Stimulated activated CD4-positive, alpha-beta T cell treated with anti-CD3 and anti-CD28 coated beads, Interleukin-4, amount 100 ng/mL, for 4 hours (primary cell): Measurements from ENCODE around the gene IPP.
"Not testable (repeated sequence)": the region's sequence is repeated elsewhere in the genome, so short reads cannot be mapped to it uniquely, and the experiment has no call there.

Experiments used
- DNase-seq, 2 experiments: peaks; one replicate each; pipeline ENCODE4 v3.0.0-alpha.2; 2020

Gene IPP

GRCh38 chr1:45739137-45739536 lies 11.3 kb downstream of the IPP start:
- no peak for DNase-seq

- no peak for DNase-seq
Measured at GRCh38 chr1:45730780-45731319, 19.6 kb downstream of the IPP start.

- DNase-seq: no peak
Measured at GRCh38 chr1:45730075-45730779, 20.2 kb downstream of the IPP start.

- not testable (repeated sequence) for DNase-seq
Measured at GRCh38 chr1:45726007-45726406, 24.4 kb downstream of the IPP start.

GRCh38 chr1:45723248-45723930 lies 27.1 kb downstream of the IPP start:
- DNase-seq: no peak

GRCh38 chr1:45722809-45723208 lies 27.6 kb downstream of the IPP start:
- no peak for DNase-seq

GRCh38 chr1:45721207-45721606 lies 29.2 kb downstream of the IPP start:
- no peak for DNase-seq

GRCh38 chr1:45718289-45718688 lies 32.2 kb downstream of the IPP start:
- DNase-seq: no peak

GRCh38 chr1:45717386-45717785 lies 33.1 kb downstream of the IPP start:
- not testable (repeated sequence) for DNase-seq

GRCh38 chr1:45716700-45717099 lies 33.8 kb downstream of the IPP start:
- DNase-seq: no peak

GRCh38 chr1:45713711-45714110 lies 36.7 kb downstream of the IPP start:
- DNase-seq: no peak

GRCh38 chr1:45704637-45705036 lies 45.8 kb downstream of the IPP start:
- no peak for DNase-seq

- no peak for DNase-seq
Measured at GRCh38 chr1:45694823-45695222, 55.6 kb downstream of the IPP start.

GRCh38 chr1:45693811-45694210 lies 56.6 kb downstream of the IPP start:
- not testable (repeated sequence) for DNase-seq

GRCh38 chr1:45687754-45688740 lies 62.4 kb downstream of the IPP start, which contains the start of gene TMEM69:
Gene TMEM69 (plus strand): TSS chr1:45688181. CDS start chr1:45691069, 2,888 bp downstream.
- peak; percentile 57 to 71 for DNase-seq

GRCh38 chr1:45687014-45687753 lies 63.3 kb downstream of the IPP start:
- peak; percentile 92 to 98 for DNase-seq

- DNase-seq: peak; percentile 95 to 97
Measured at GRCh38 chr1:45686288-45687013, 64.0 kb downstream of the IPP start, which contains the start of gene GPBP1L1. Gene GPBP1L1 (minus strand): TSS chr1:45686533. CDS start chr1:45659087, 27,446 bp downstream.

- DNase-seq: peak; percentile 51 to 58
Measured at GRCh38 chr1:45686015-45686287, 64.5 kb downstream of the IPP start.

- DNase-seq: no peak
Measured at GRCh38 chr1:45685308-45686014, 65.0 kb downstream of the IPP start.

- no peak for DNase-seq
Measured at GRCh38 chr1:45684402-45684801, 66.1 kb downstream of the IPP start.

GRCh38 chr1:45682942-45683341 lies 67.5 kb downstream of the IPP start:
- DNase-seq: no peak
